GM12878 (cell line): ENCODE data around the gene ULBP1. TPM values are rescaled to one million over a fixed set of nuclear protein-coding genes. Genes with fewer than 3 reads are reported as not detected.

Experiments used
- ATAC-seq: fragments of 200-7000 bp; cut with Tn5 transposase; 3 replicates; pipeline ENCODE4 v1.9.1; 2020; ENCODE audit warnings: mild to moderate bottlenecking, moderate library complexity
- BruUV-seq: library from RNA; stranded (reverse); fragments of 400-500 nt; replicated peaks from 2 replicates; lab custom pipeline; 2021; lab: Mats Ljungman, UMichigan
- CTCF ChIA-PET: fragments of 300-600 bp; sonication (Branson Sonifier 250); formaldehyde crosslinking; extraction: SDS; loops from one replicate; lab custom pipeline; 2021; ENCODE audit warnings: inconsistent platforms; lab: Yijun Ruan, JAX
- POLR2A ChIA-PET: fragments of 350-600 bp; formaldehyde crosslinking; extraction: SDS; loops from one replicate; lab custom pipeline; 2021; ENCODE audit warnings: inconsistent platforms; lab: Charles Lee
- RAD21 ChIA-PET: fragments of 300-600 bp; sonication (Branson Sonifier 250); formaldehyde crosslinking; loops from one replicate; lab custom pipeline; 2023; ENCODE audit warnings: antibody characterized with exemption; ENCODE audit not compliant: unreplicated experiment; lab: Charles Lee
- SMC1A ChIA-PET: fragments of 300-600 bp; sonication (Branson Sonifier 250); formaldehyde crosslinking; loops from one replicate; lab custom pipeline; 2023; ENCODE audit not compliant: unreplicated experiment, uncharacterized antibody; lab: Charles Lee
- DNase-seq: peaks from one replicate; pipeline ENCODE4 v3.0.0-alpha.2; 2011; ENCODE audit warnings: low read depth, low spot score
- FAIRE-seq: peaks from 3 replicates; lab custom pipeline; 2011; peaks lifted over from hg19 to GRCh38; lab: Jason Lieb, UNC
- H2AFZ ChIP-seq: 2 replicates; pipeline ENCODE4 v1.6.0; 2011; ENCODE audit warnings: low read depth, low read length, control low read depth; ENCODE audit not compliant: control insufficient read depth
- H3K27ac ChIP-seq: 2 replicates; pipeline ENCODE4 v1.5.1; 2011; ENCODE audit warnings: control low read depth; ENCODE audit not compliant: control insufficient read depth, insufficient read depth
- H3K27me3 ChIP-seq, 2 experiments: replicated peaks in 1 of 2; 2 replicates each; pipeline versions ENCODE4 v1.6.0 to v1.6.1; 2011; ENCODE audit warnings: low read length in 1 of 2; ENCODE audit not compliant: control insufficient read depth in 2 of 2, insufficient read depth in 2 of 2
- H3K36me3 ChIP-seq, 2 experiments: 2 replicates each; pipeline ENCODE4 v1.5.1; 2011; ENCODE audit warnings: low read length in 1 of 2; ENCODE audit not compliant: control insufficient read depth in 2 of 2, insufficient read depth in 2 of 2
- H3K4me1 ChIP-seq: 2 replicates; pipeline ENCODE4 v1.6.1; 2011; ENCODE audit warnings: mild to moderate bottlenecking, low read length, moderate library complexity, mixed read lengths; ENCODE audit not compliant: control insufficient read depth, insufficient read depth
- H3K4me2 ChIP-seq: 2 replicates; pipeline ENCODE4 v1.6.0; 2011; ENCODE audit warnings: control low read depth; ENCODE audit not compliant: control insufficient read depth, insufficient read depth
- H3K4me3 ChIP-seq: fragments of 200-600 bp; sonication (generic); 2 replicates; pipeline ENCODE4 v1.5.1; 2016
- H3K79me2 ChIP-seq: 2 replicates; pipeline ENCODE4 v1.6.0; 2011; ENCODE audit warnings: low read length; ENCODE audit not compliant: control insufficient read depth, insufficient read depth
- H3K9ac ChIP-seq: 2 replicates; pipeline ENCODE4 v1.8.0; 2011; ENCODE audit warnings: low read length, control low read depth, mixed read lengths; ENCODE audit not compliant: control insufficient read depth, insufficient read depth
- H3K9me3 ChIP-seq: replicated peaks from 3 replicates; pipeline ENCODE4 v1.5.1; 2011; ENCODE audit warnings: mild to moderate bottlenecking, low read length; ENCODE audit not compliant: control insufficient read depth, insufficient read depth
- H4K20me1 ChIP-seq: 2 replicates; pipeline ENCODE4 v1.6.0; 2011; ENCODE audit not compliant: control insufficient read depth, insufficient read depth
- BACH1 ChIP-seq: fragments of 450-650 bp; IDR thresholded peaks from 2 replicates; pipeline ENCODE4 v1.6.1; 2017; ENCODE audit warnings: mild to moderate bottlenecking, borderline replicate concordance
- ETV6 ChIP-seq, 2 experiments: fragments of 450-650 bp in 1 of 2; IDR thresholded peaks in 1 of 2; conservative IDR thresholded peaks in 1 of 2; 2 replicates each; pipeline ENCODE4 v1.6.1; 2014; ENCODE audit warnings: antibody characterized with exemption in 1 of 2, borderline replicate concordance in 1 of 2, low read depth in 1 of 2, mild to moderate bottlenecking in 1 of 2, moderate library complexity in 1 of 2
- HDAC6 ChIP-seq: fragments of 200-600 bp; sonication (generic); IDR thresholded peaks from one replicate; pipeline ENCODE4 v1.8.0; 2017; ENCODE audit warnings: antibody characterized with exemption; ENCODE audit not compliant: unreplicated experiment
- POLR2AphosphoS5 ChIP-seq: IDR thresholded peaks from 2 replicates; pipeline ENCODE4 v1.6.1; 2011; ENCODE audit warnings: mild to moderate bottlenecking, low read length, inconsistent platforms
- POU2F2 ChIP-seq: IDR thresholded peaks from 3 replicates; pipeline ENCODE4 v1.6.1; 2011; ENCODE audit warnings: low read depth, mild to moderate bottlenecking, low read length, borderline replicate concordance
- SMAD1 ChIP-seq: fragments of 450-650 bp; IDR thresholded peaks from 2 replicates; pipeline ENCODE4 v1.6.1; 2018; ENCODE audit warnings: mild to moderate bottlenecking, low read depth; ENCODE audit not compliant: partially characterized antibody
- SRF ChIP-seq, 2 experiments: IDR thresholded peaks; 2 replicates each; pipeline ENCODE4 v1.6.1; 2011; ENCODE audit warnings: low read depth in 2 of 2, low read length in 2 of 2, mild to moderate bottlenecking in 1 of 2, moderate library complexity in 1 of 2
- SUZ12 ChIP-seq: fragments of 200-600 bp; sonication (generic); IDR thresholded peaks from one replicate; pipeline ENCODE4 v1.6.1; 2018; ENCODE audit warnings: antibody characterized with exemption, mild to moderate bottlenecking; ENCODE audit not compliant: unreplicated experiment
- TCF12 ChIP-seq: IDR thresholded peaks from 2 replicates; pipeline ENCODE4 v1.6.1; 2011; ENCODE audit warnings: low read depth, mild to moderate bottlenecking, low read length
- WGBS: methylation state at CpG from one replicate; pipeline ENCODE4 v1.1.6; 2016; ENCODE audit warnings: low lambda C conversion rate; ENCODE audit not compliant: insufficient replicate concordance, insufficient coverage; ENCODE audit errors: missing lambda C conversion rate; 5-methylcytosine and 5-hydroxymethylcytosine counted together
- in situ Hi-C: fragments of 300-500 bp; cut with MboI; formaldehyde crosslinking; loops from 9 replicates; pipeline ENCODE4 v1.14.3; 2018; ENCODE audit warnings: mixed read lengths
- intact Hi-C: fragments of 100-400 bp; cut with micrococcal nuclease; formaldehyde crosslinking; loops from one replicate; pipeline ENCODE4 v1.14.2; 2022; ENCODE audit not compliant: unreplicated experiment
- polyA plus RNA-seq, 11 experiments: library from polyadenylated mRNA; depleted of rRNA in 4 of 11; unstranded in 6 of 11; stranded (reverse) in 5 of 11; fragments of >200 nt; fragmentation: Nextera tagmentation in 4 of 11; fragmentation: Illumina TruSeq in 1 of 11; extraction: Ambion mirVana in 4 of 11; extraction: Trizol in 1 of 11; gene quantifications; 1 replicate in 1 of 11; 2 replicates in 10 of 11; pipeline versions ENCODE4 v1.2.1 to v1.2.3, GENCODE V29; 2011 to 2016; ENCODE audit warnings: inconsistent platforms in 2 of 11, missing spikeins in 2 of 11, low read depth in 1 of 11
- total RNA-seq, 4 experiments: library from RNA; depleted of rRNA in 3 of 4; stranded (reverse); fragments of >200 nt in 3 of 4; fragmentation: Illumina TruSeq in 1 of 4; extraction: Trizol in 1 of 4; gene quantifications; 2 replicates each; pipeline versions ENCODE4 v1.2.1 to v1.2.3, GENCODE V29; 2013 to 2021
- TF ChIP-seq, protein P1 (sequence below): IDR thresholded peaks from 2 replicates; pipeline ENCODE4 v1.6.1; 2011; ENCODE audit warnings: low read depth, mild to moderate bottlenecking, low read length, moderate library complexity, borderline replicate concordance; ENCODE audit errors: extremely low read depth
- TF ChIP-seq, protein P2 (sequence below): fragments of 450-650 bp; IDR thresholded peaks from 2 replicates; pipeline ENCODE4 v1.6.1; 2017; ENCODE audit warnings: low read depth, mild to moderate bottlenecking, moderate library complexity
- TF ChIP-seq, protein P3 (sequence below): fragments of 150-350 bp; IDR thresholded peaks from 2 replicates; pipeline ENCODE4 v1.6.1; 2016; ENCODE audit warnings: low read depth, low read length

Gene ULBP1
- total and polyA plus RNA-seq, 10 of the 15 experiments (the other 5 are each of a cell fraction or from before 2014, with no cell fraction given): 0.02 to 0.12 (median 0.04) TPM; not detected in 7

DNA sequence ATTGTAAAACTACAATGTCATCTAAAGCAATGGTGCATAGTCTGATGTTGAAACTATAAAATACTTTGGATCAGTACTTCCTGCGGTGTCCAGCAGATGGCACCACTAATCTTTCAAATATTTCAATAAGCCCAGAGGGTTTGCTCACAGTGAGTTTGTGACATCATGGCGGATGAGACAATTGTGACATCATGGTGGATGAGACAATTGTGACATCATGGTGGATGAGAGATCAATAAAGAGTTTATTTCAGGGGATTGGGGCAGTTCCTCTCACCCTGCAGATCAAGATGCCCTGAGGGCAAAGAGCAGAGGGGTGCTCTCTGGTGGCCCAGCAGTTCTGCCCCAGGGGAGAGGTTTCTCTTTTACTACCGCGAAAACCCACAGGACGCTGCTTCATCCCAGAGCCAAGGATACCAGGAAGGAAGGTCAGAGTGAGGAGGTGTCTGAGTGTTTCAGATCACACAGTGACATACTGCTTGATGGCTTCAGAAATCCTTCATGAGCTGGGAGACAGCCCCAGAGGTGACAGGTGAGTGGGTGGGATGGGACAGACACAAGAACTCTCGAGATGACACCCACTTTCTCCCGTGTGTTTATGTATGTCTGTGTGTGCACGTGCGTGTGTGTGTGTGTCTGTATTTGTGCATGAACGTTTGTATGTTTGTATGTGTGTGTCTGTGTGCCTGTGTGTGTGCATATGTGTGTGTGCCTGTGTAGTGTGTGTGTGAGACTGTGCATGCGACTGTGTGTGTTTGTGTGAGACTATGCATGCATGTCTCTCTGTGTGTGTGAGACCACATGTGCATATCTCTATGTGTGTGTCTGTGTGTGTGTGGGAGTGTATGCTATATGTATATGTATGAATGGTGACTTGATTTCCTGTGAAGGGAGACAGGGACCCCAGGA is 29.2 kb upstream of the ULBP1 start (continued):
- TF ChIP-seq ETV6 (conservative IDR thresholded peaks at IDR 0.05 in 1 of 2, IDR thresholded peaks at IDR 0.05 in 1 of 2; ENCODE audit: borderline replicate concordance in 1 of 2, low read depth in 1 of 2): no peak
- no peak for TF ChIP-seq TCF12
- TF ChIP-seq HDAC6: no peak
- TF ChIP-seq POU2F2: no peak
- no peak for TF ChIP-seq POLR2AphosphoS5
- no peak for TF ChIP-seq SRF (IDR thresholded peaks at IDR 0.05; ENCODE audit: low read depth in 2 of 2, low read length in 2 of 2)
- TF ChIP-seq, all 136 proteins: peak for 18

DNA sequence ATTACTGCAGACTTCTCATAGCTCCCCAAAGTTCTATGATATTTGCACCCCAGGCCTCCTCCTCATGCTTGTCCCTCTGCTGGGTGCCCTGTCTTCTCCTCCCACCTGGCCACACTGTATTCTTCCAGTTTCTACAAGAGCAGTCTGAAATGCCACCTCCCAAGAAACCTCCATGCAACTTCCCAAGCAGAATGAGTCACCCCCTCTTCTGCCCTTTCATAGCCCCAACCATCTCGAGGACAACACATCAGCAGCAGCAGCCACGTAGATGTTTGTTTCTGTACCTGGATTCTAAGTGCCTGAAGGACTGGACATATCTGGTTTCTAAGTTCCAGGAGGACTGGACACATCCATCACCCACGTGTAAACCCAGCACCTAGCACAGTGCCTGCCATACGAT is 28.5 kb upstream of the ULBP1 start:
- no peak for ATAC-seq
- SMC1A ChIA-PET: interaction anchor here (1.0 to 1.3 kb wide), 2 partner anchors 82 kb away, joined by 7 to 9 read pairs; no protein-coding TSS in a partner anchor
- no peak for DNase-seq
- peaks cover 6 to 8% of the 10 kb centered on the region in 2 experiments for H3K27me3 ChIP-seq
- RAD21 ChIA-PET: interaction anchor here (0.6 to 2.6 kb wide), 2 partner anchors 11 to 82 kb away, joined by 3 to 15 read pairs; no protein-coding TSS in a partner anchor
- no peak for FAIRE-seq
- H3K4me3 ChIP-seq: no peak overlapping the region
- H2AFZ ChIP-seq: no peak overlapping the region
- POLR2A ChIA-PET: interaction anchor here (0.6 kb wide), 1 partner anchor 206 kb away, joined by 3 read pairs; no protein-coding TSS in a partner anchor
- no peak overlapping the region for H3K4me2 ChIP-seq
- no peak overlapping the region for H3K9ac ChIP-seq
- in situ Hi-C loops: loop anchor here (5.0 to 10.0 kb wide), 2 partner anchors 72 to 880 kb away; no protein-coding TSS in a partner anchor
- no peaks in the 10 kb centered on the region for H3K36me3 ChIP-seq
- 26% methylated on average over 4 of the region's 4 CpGs for WGBS
- H4K20me1 ChIP-seq: no peaks in the 10 kb centered on the region; the same call in none of the 2 replicates
- intact Hi-C loops: loop anchor here (5.0 to 10.0 kb wide), 4 partner anchors 132 to 880 kb away; partner anchors contain the start of gene ULBP3
- CTCF ChIA-PET: interaction anchor here (1.0 to 1.6 kb wide), 3 partner anchors 78 to 82 kb away, joined by 3 to 18 read pairs (median 5); no protein-coding TSS in a partner anchor
- peaks cover 16% of the 10 kb centered on the region for H3K4me1 ChIP-seq
- H3K79me2 ChIP-seq: no peaks in the 10 kb centered on the region
- H3K27ac ChIP-seq: no peak overlapping the region
- no TSS peak for BruUV-seq
- H3K9me3 ChIP-seq: no peaks in the 10 kb centered on the region
- TF ChIP-seq, protein P1, sequence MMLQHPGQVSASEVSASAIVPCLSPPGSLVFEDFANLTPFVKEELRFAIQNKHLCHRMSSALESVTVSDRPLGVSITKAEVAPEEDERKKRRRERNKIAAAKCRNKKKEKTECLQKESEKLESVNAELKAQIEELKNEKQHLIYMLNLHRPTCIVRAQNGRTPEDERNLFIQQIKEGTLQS: no peak
- TF ChIP-seq SMAD1 (no peak), BACH1 (no peak), SUZ12 (no peak)
- TF ChIP-seq, protein P2, sequence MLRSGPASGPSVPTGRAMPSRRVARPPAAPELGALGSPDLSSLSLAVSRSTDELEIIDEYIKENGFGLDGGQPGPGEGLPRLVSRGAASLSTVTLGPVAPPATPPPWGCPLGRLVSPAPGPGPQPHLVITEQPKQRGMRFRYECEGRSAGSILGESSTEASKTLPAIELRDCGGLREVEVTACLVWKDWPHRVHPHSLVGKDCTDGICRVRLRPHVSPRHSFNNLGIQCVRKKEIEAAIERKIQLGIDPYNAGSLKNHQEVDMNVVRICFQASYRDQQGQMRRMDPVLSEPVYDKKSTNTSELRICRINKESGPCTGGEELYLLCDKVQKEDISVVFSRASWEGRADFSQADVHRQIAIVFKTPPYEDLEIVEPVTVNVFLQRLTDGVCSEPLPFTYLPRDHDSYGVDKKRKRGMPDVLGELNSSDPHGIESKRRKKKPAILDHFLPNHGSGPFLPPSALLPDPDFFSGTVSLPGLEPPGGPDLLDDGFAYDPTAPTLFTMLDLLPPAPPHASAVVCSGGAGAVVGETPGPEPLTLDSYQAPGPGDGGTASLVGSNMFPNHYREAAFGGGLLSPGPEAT: no peak
- TF ChIP-seq, protein P3, sequence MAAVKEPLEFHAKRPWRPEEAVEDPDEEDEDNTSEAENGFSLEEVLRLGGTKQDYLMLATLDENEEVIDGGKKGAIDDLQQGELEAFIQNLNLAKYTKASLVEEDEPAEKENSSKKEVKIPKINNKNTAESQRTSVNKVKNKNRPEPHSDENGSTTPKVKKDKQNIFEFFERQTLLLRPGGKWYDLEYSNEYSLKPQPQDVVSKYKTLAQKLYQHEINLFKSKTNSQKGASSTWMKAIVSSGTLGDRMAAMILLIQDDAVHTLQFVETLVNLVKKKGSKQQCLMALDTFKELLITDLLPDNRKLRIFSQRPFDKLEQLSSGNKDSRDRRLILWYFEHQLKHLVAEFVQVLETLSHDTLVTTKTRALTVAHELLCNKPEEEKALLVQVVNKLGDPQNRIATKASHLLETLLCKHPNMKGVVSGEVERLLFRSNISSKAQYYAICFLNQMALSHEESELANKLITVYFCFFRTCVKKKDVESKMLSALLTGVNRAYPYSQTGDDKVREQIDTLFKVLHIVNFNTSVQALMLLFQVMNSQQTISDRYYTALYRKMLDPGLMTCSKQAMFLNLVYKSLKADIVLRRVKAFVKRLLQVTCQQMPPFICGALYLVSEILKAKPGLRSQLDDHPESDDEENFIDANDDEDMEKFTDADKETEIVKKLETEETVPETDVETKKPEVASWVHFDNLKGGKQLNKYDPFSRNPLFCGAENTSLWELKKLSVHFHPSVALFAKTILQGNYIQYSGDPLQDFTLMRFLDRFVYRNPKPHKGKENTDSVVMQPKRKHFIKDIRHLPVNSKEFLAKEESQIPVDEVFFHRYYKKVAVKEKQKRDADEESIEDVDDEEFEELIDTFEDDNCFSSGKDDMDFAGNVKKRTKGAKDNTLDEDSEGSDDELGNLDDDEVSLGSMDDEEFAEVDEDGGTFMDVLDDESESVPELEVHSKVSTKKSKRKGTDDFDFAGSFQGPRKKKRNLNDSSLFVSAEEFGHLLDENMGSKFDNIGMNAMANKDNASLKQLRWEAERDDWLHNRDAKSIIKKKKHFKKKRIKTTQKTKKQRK: no peak
